ENCODE data around the gene SPATS1. TPM values are rescaled to one million over a fixed set of nuclear protein-coding genes. Genes with fewer than 3 reads are reported as not detected.

SPATS1 gene
- total RNA-seq, 3 donors from 2014 or later (not counting 1 experiment from before 2014, with no cell fraction given): not detected

- Mint-ChIP-seq H3K9me3 (no peaks in the 10 kb centered on the region), H3K27ac (no peak overlapping the region), H3K4me1 (peaks cover 18 to 31% of the 10 kb centered on the region in 2 donors), H3K36me3 (peaks cover 8% of the 10 kb centered on the region), H3K27me3 (ENCODE audit: low read depth in 2 of 2) (no peaks in the 10 kb centered on the region), H3K4me3 (no peak overlapping the region)
- Histone ChIP-seq H3K4me3 (ENCODE audit: low read length) (no peak overlapping the region), H3K27me3 (ENCODE audit: control insufficient read depth, insufficient read depth, low read length) (no peaks in the 10 kb centered on the region), H3K4me1 (ENCODE audit: control insufficient read depth, insufficient read depth, low read length) (peaks cover 11% of the 10 kb centered on the region), H3K9me3 (ENCODE audit: control insufficient read depth, insufficient read depth, low read length) (no peaks in the 10 kb centered on the region), H3K36me3 (ENCODE audit: control insufficient read depth, insufficient read depth, low read length) (peaks cover 41% of the 10 kb centered on the region), H3K27ac (ENCODE audit: low read length) (no peak overlapping the region)
- no peak for TF ChIP-seq CTCF (IDR thresholded peaks at IDR 0.05)
- intact Hi-C loops (cut with micrococcal nuclease): no loop called here
- no peak for DNase-seq
- no peak for ATAC-seq
Observed at GRCh38 chr6:44309631-44310030, 32.8 kb upstream of the SPATS1 start.

- Histone ChIP-seq H3K36me3 (ENCODE audit: control insufficient read depth, insufficient read depth, low read length) (peaks cover 35% of the 10 kb centered on the region), H3K9me3 (ENCODE audit: control insufficient read depth, insufficient read depth, low read length) (no peaks in the 10 kb centered on the region), H3K27ac (ENCODE audit: low read length) (no peak overlapping the region), H3K4me3 (ENCODE audit: low read length) (no peak overlapping the region), H3K27me3 (ENCODE audit: control insufficient read depth, insufficient read depth, low read length) (no peaks in the 10 kb centered on the region), H3K4me1 (ENCODE audit: control insufficient read depth, insufficient read depth, low read length) (peaks cover 11% of the 10 kb centered on the region)
- TF ChIP-seq CTCF (IDR thresholded peaks at IDR 0.05): no peak
- Mint-ChIP-seq H3K4me1 (peaks cover 18 to 31% of the 10 kb centered on the region in 2 donors), H3K27me3 (ENCODE audit: low read depth in 2 of 2) (no peaks in the 10 kb centered on the region), H3K4me3 (peak overlapping the region; percentile 17), H3K27ac (no peak overlapping the region), H3K9me3 (no peaks in the 10 kb centered on the region), H3K36me3 (peaks cover 8% of the 10 kb centered on the region)
- intact Hi-C loops (cut with micrococcal nuclease): no loop called here
- no peak for DNase-seq
- 98% methylated on average over 3 of the region's 3 CpGs for WGBS (ENCODE audit: insufficient coverage)
- ATAC-seq: no peak
Observed at GRCh38 chr6:44310241-44310640, 32.2 kb upstream of the SPATS1 start.

GRCh38 chr6:44311304-44311703 lies 31.1 kb upstream of the SPATS1 start:
- Mint-ChIP-seq H3K4me3 (no peak overlapping the region), H3K27ac (no peak overlapping the region), H3K27me3 (ENCODE audit: low read depth in 2 of 2) (peaks cover 0 to 4% of the 10 kb centered on the region in 2 donors), H3K4me1 (peaks cover 18 to 31% of the 10 kb centered on the region in 2 donors), H3K36me3 (peaks cover 8% of the 10 kb centered on the region), H3K9me3 (no peaks in the 10 kb centered on the region)
- Histone ChIP-seq H3K4me3 (ENCODE audit: low read length) (no peak overlapping the region), H3K27me3 (ENCODE audit: control insufficient read depth, insufficient read depth, low read length) (no peaks in the 10 kb centered on the region), H3K4me1 (ENCODE audit: control insufficient read depth, insufficient read depth, low read length) (peaks cover 11% of the 10 kb centered on the region), H3K36me3 (ENCODE audit: control insufficient read depth, insufficient read depth, low read length) (peaks cover 31% of the 10 kb centered on the region), H3K9me3 (ENCODE audit: control insufficient read depth, insufficient read depth, low read length) (no peaks in the 10 kb centered on the region), H3K27ac (ENCODE audit: low read length) (no peak overlapping the region)
- 69% methylated on average over 2 of the region's 2 CpGs for WGBS (ENCODE audit: insufficient coverage)
- TF ChIP-seq CTCF (IDR thresholded peaks at IDR 0.05): no peak
- DNase-seq (no peak), ATAC-seq (no peak)
- intact Hi-C loops (cut with micrococcal nuclease): no loop called here

- no peak for DNase-seq
- H3K27ac ChIP-seq (ENCODE audit: low read length): no peak overlapping the region
- intact Hi-C loops (cut with micrococcal nuclease): no loop called here
- WGBS (ENCODE audit: insufficient coverage): 92% methylated on average over 3 of the region's 3 CpGs
- H3K4me1 Mint-ChIP-seq: peaks cover 18 to 31% of the 10 kb centered on the region in 2 donors
- no peaks in the 10 kb centered on the region for H3K27me3 ChIP-seq (ENCODE audit: control insufficient read depth, insufficient read depth, low read length)
- H3K9me3 Mint-ChIP-seq: no peaks in the 10 kb centered on the region
- peaks cover 8% of the 10 kb centered on the region for H3K36me3 Mint-ChIP-seq
- peaks cover 0 to 6% of the 10 kb centered on the region in 2 donors for H3K27me3 Mint-ChIP-seq (ENCODE audit: low read depth in 2 of 2)
- H3K36me3 ChIP-seq (ENCODE audit: control insufficient read depth, insufficient read depth, low read length): peaks cover 29% of the 10 kb centered on the region
- no peak for TF ChIP-seq CTCF (IDR thresholded peaks at IDR 0.05)
- peak overlapping the region in 1 of 2 donors; percentile 98 for H3K27ac Mint-ChIP-seq
- ATAC-seq: no peak
- H3K9me3 ChIP-seq (ENCODE audit: control insufficient read depth, insufficient read depth, low read length): no peaks in the 10 kb centered on the region
- H3K4me3 Mint-ChIP-seq: peak overlapping the region; percentile 98
- H3K4me1 ChIP-seq (ENCODE audit: control insufficient read depth, insufficient read depth, low read length): peaks cover 11% of the 10 kb centered on the region
- no peak overlapping the region for H3K4me3 ChIP-seq (ENCODE audit: low read length)
Observed at GRCh38 chr6:44311767-44312166, 30.7 kb upstream of the SPATS1 start.
